Trophoblast cell (in vitro differentiated cells and primary cell): ENCODE results near the gene AQP12A.
"Not testable (repeated sequence)": the region's sequence is repeated elsewhere in the genome, so short reads cannot be mapped to it uniquely, and the experiment has no call there.

Source experiments
- DNase-seq, 2 donors: peaks; one replicate each; pipeline ENCODE4 v3.0.0-alpha.2; 2016
- H2AFZ ChIP-seq: 2 replicates; pipeline ENCODE4 v1.6.1; 2013; ENCODE audit warnings: low read length, moderate library complexity, mild to moderate bottlenecking; ENCODE audit not compliant: insufficient read depth, poor library complexity
- H2AK5ac ChIP-seq: 2 replicates; pipeline ENCODE4 v1.6.1; 2013; ENCODE audit warnings: mild to moderate bottlenecking, low read length
- H2BK120ac ChIP-seq: 2 replicates; pipeline ENCODE4 v1.6.1; 2013; ENCODE audit warnings: low read length, mild to moderate bottlenecking, moderate library complexity; ENCODE audit not compliant: insufficient read depth, poor library complexity
- H2BK12ac ChIP-seq: 2 replicates; pipeline ENCODE4 v1.6.1; 2013; ENCODE audit warnings: mild to moderate bottlenecking, low read length, moderate library complexity
- H2BK5ac ChIP-seq: 2 replicates; pipeline ENCODE4 v1.6.1; 2013; ENCODE audit warnings: low read length, low read depth, moderate library complexity, mild to moderate bottlenecking; ENCODE audit not compliant: poor library complexity
- H3K14ac ChIP-seq: 2 replicates; pipeline ENCODE4 v1.6.1; 2013; ENCODE audit warnings: mild to moderate bottlenecking, low read length
- H3K18ac ChIP-seq: 2 replicates; pipeline ENCODE4 v1.6.1; 2013; ENCODE audit warnings: mild to moderate bottlenecking, low read length
- H3K23ac ChIP-seq: 2 replicates; pipeline ENCODE4 v1.6.1; 2013; ENCODE audit warnings: low read length
- H3K27ac ChIP-seq: 2 replicates; pipeline ENCODE4 v1.5.1; 2013; ENCODE audit warnings: low read depth, mild to moderate bottlenecking, inconsistent platforms, low read length, moderate library complexity
- H3K27me3 ChIP-seq: 2 replicates; pipeline ENCODE4 v1.6.1; 2013; ENCODE audit warnings: inconsistent platforms, mild to moderate bottlenecking, low read length, moderate library complexity; ENCODE audit not compliant: insufficient read depth
- H3K36me3 ChIP-seq, 2 experiments: 1 replicate in 1 of 2; 2 replicates in 1 of 2; pipeline ENCODE4 v1.6.1; 2013; ENCODE audit warnings: low read length in 2 of 2, mild to moderate bottlenecking in 2 of 2, moderate library complexity in 1 of 2; ENCODE audit not compliant: insufficient read depth in 2 of 2, control insufficient read depth in 1 of 2
- H3K4ac ChIP-seq: 2 replicates; pipeline ENCODE4 v1.6.1; 2013; ENCODE audit warnings: low read depth, mild to moderate bottlenecking, low read length, moderate library complexity
- H3K4me1 ChIP-seq, 2 experiments: 1 replicate in 1 of 2; 2 replicates in 1 of 2; pipeline ENCODE4 v1.6.1; 2013; ENCODE audit warnings: low read length in 2 of 2, mild to moderate bottlenecking in 2 of 2, moderate library complexity in 1 of 2; ENCODE audit not compliant: insufficient read depth in 2 of 2, control insufficient read depth in 1 of 2
- H3K4me2 ChIP-seq: 2 replicates; pipeline ENCODE4 v1.6.1; 2013; ENCODE audit warnings: inconsistent platforms, mild to moderate bottlenecking, low read length, moderate library complexity
- H3K4me3 ChIP-seq: 2 replicates; pipeline ENCODE4 v1.5.1; 2013; ENCODE audit warnings: mild to moderate bottlenecking, low read depth, low read length, inconsistent platforms
- H3K79me1 ChIP-seq: one replicate; pipeline ENCODE4 v1.6.1; 2013; ENCODE audit warnings: low read length
- H3K79me2 ChIP-seq: 2 replicates; pipeline ENCODE4 v1.6.1; 2013; ENCODE audit warnings: low read length, mild to moderate bottlenecking; ENCODE audit not compliant: control insufficient read depth, insufficient read depth, poor library complexity
- H3K9ac ChIP-seq: 2 replicates; pipeline ENCODE4 v1.6.1; 2013; ENCODE audit warnings: mild to moderate bottlenecking, low read length
- H3K9me3 ChIP-seq: 2 replicates; pipeline ENCODE4 v1.6.1; 2013; ENCODE audit warnings: low read depth, mild to moderate bottlenecking, control low read depth, inconsistent platforms, low read length; ENCODE audit not compliant: insufficient read depth
- H4K12ac ChIP-seq: 2 replicates; pipeline ENCODE4 v1.6.1; 2013; ENCODE audit warnings: low read depth, mild to moderate bottlenecking, low read length, moderate library complexity
- H4K8ac ChIP-seq: 2 replicates; pipeline ENCODE4 v1.6.1; 2013; ENCODE audit warnings: low read depth, mild to moderate bottlenecking, low read length, moderate library complexity
- H4K91ac ChIP-seq: one replicate; pipeline ENCODE4 v1.6.1; 2013; ENCODE audit warnings: low read depth, mild to moderate bottlenecking, low read length, moderate library complexity
- WGBS: extraction: QIAGEN DNeasy Blood & Tissue Kit; methylation state at CpG from one replicate; pipeline ENCODE4 v1.1.7; 2013; ENCODE audit warnings: missing lambda C conversion rate; ENCODE audit not compliant: insufficient read length, insufficient coverage; ENCODE audit errors: extremely low coverage; 5-methylcytosine and 5-hydroxymethylcytosine counted together

AQP12A gene

GRCh38 chr2:240700616-240701015, 8.9 kb downstream of the AQP12A start:
- not testable (repeated sequence) for H2AK5ac ChIP-seq, H3K14ac ChIP-seq, H2BK5ac ChIP-seq, H3K27ac ChIP-seq, H3K79me2 ChIP-seq, H3K36me3 ChIP-seq, H2AFZ ChIP-seq, H3K18ac ChIP-seq, H3K79me1 ChIP-seq, H3K9me3 ChIP-seq, H3K4me3 ChIP-seq, H2BK12ac ChIP-seq, H2BK120ac ChIP-seq, H3K4me1 ChIP-seq, H4K12ac ChIP-seq, H3K27me3 ChIP-seq, H3K9ac ChIP-seq, H4K8ac ChIP-seq, H4K91ac ChIP-seq, H3K4ac ChIP-seq, H3K23ac ChIP-seq, H3K4me2 ChIP-seq, DNase-seq
- WGBS = no CpG with 5 or more reads among the region's 21 CpGs

GRCh38 chr2:240701091-240701735, 9.5 kb downstream of the AQP12A start:
- Histone ChIP-seq H4K91ac (no peak overlapping the region), H3K27ac (no peak overlapping the region), H3K4me3 (no peak overlapping the region), H3K18ac (no peak overlapping the region), H3K36me3 (no peaks in the 10 kb centered on the region), H2AFZ (no peak overlapping the region), H3K27me3 (no peaks in the 10 kb centered on the region), H2BK120ac (no peak overlapping the region), H2BK12ac (no peak overlapping the region), H3K23ac (no peak overlapping the region), H4K12ac (no peak overlapping the region), H3K4ac (no peak overlapping the region), H3K9ac (no peak overlapping the region), H3K4me1 (no peaks in the 10 kb centered on the region), H3K79me2 (no peaks in the 10 kb centered on the region), H2BK5ac (no peak overlapping the region), H3K14ac (no peak overlapping the region), H3K4me2 (no peak overlapping the region), H2AK5ac (no peak overlapping the region), H3K9me3 (no peaks in the 10 kb centered on the region), H4K8ac (no peak overlapping the region), H3K79me1 (no peaks in the 10 kb centered on the region)
- no peak for DNase-seq
- no CpG with 5 or more reads among the region's 67 CpGs for WGBS

GRCh38 chr2:240701736-240702639, 10.3 kb downstream of the AQP12A start:
- H3K79me2 ChIP-seq = no peaks in the 10 kb centered on the region
- H2BK12ac ChIP-seq = no peak overlapping the region
- no CpG with 5 or more reads among the region's 30 CpGs for WGBS
- no peak overlapping the region for H3K23ac ChIP-seq
- H3K27me3 ChIP-seq = no peaks in the 10 kb centered on the region
- no peak overlapping the region for H2AFZ ChIP-seq
- no peaks in the 10 kb centered on the region for H3K9me3 ChIP-seq
- no peak overlapping the region for H3K18ac ChIP-seq
- H3K9ac ChIP-seq = no peak overlapping the region
- no peak overlapping the region for H3K14ac ChIP-seq
- no peak overlapping the region for H2BK5ac ChIP-seq
- no peak overlapping the region for H3K4me3 ChIP-seq
- H3K4me2 ChIP-seq = no peak overlapping the region
- no peak for DNase-seq
- H4K12ac ChIP-seq = no peak overlapping the region
- H3K4me1 ChIP-seq = no peaks in the 10 kb centered on the region
- H3K27ac ChIP-seq = no peak overlapping the region
- H3K4ac ChIP-seq = no peak overlapping the region
- no peaks in the 10 kb centered on the region for H3K36me3 ChIP-seq
- H4K8ac ChIP-seq = no peak overlapping the region
- no peaks in the 10 kb centered on the region for H3K79me1 ChIP-seq
- no peak overlapping the region for H2BK120ac ChIP-seq
- H2AK5ac ChIP-seq = no peak overlapping the region
- H4K91ac ChIP-seq = no peak overlapping the region

- no peak overlapping the region for H3K23ac ChIP-seq
- H2BK120ac ChIP-seq = no peak overlapping the region
- no peak overlapping the region for H2BK5ac ChIP-seq
- H2BK12ac ChIP-seq = no peak overlapping the region
- H3K4me1 ChIP-seq = no peaks in the 10 kb centered on the region
- H4K12ac ChIP-seq = no peak overlapping the region
- no peak overlapping the region for H4K91ac ChIP-seq
- H3K79me1 ChIP-seq = no peaks in the 10 kb centered on the region
- H3K18ac ChIP-seq = no peak overlapping the region
- no peaks in the 10 kb centered on the region for H3K36me3 ChIP-seq
- no peak for DNase-seq
- no peak overlapping the region for H3K4me2 ChIP-seq
- H3K27me3 ChIP-seq = no peaks in the 10 kb centered on the region
- no peaks in the 10 kb centered on the region for H3K9me3 ChIP-seq
- WGBS = no CpG with 5 or more reads among the region's 9 CpGs
- no peak overlapping the region for H3K4ac ChIP-seq
- H2AK5ac ChIP-seq = no peak overlapping the region
- H4K8ac ChIP-seq = no peak overlapping the region
- H3K27ac ChIP-seq = no peak overlapping the region
- no peaks in the 10 kb centered on the region for H3K79me2 ChIP-seq
- no peak overlapping the region for H2AFZ ChIP-seq
- no peak overlapping the region for H3K14ac ChIP-seq
- no peak overlapping the region for H3K4me3 ChIP-seq
- no peak overlapping the region for H3K9ac ChIP-seq
Measured at GRCh38 chr2:240702640-240703011, 11.0 kb downstream of the AQP12A start.
